ENCODE data around the gene NUDT3. TPM values are rescaled to one million over a fixed set of nuclear protein-coding genes. Genes with fewer than 3 reads are reported as not detected.
"Not testable (repeated sequence)": the region's sequence is repeated elsewhere in the genome, so short reads cannot be mapped to it uniquely, and the experiment has no call there.

NUDT3 gene
- total RNA-seq, 1 donor from 2014 or later = 29.1 TPM

DNA sequence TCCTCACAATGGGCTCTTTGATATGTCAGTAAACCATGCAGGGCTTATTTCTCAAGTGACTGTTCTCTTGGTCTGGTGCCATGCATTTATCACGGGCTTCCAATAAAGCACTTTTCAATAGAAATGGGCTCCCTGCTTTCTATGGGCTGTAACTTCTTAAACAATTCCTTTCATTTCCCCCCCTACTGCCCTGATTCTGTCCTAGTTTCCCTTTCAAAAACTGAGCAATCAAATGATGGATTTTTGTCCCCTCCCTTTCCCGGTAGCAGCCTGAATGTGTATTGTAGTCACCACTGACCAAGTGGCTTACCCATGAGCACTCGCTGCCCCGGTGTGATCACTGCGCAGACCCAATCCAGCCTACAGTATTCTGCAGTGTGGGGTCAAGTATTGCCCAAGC, 19.5 kb upstream of the NUDT3 start:
- Histone ChIP-seq H3K27ac (no peak overlapping the region), H3K9me3 (no peaks in the 10 kb centered on the region), H3K4me1 (peaks cover 9% of the 10 kb centered on the region), H3K27me3 (ENCODE audit: low read depth) (no peaks in the 10 kb centered on the region), H3K4me3 (no peak overlapping the region), H3K36me3 (peaks cover 13% of the 10 kb centered on the region)
- intact Hi-C loops (cut with DNase I) = no loop called here
- no peak for ATAC-seq
- TF ChIP-seq, protein P1, sequence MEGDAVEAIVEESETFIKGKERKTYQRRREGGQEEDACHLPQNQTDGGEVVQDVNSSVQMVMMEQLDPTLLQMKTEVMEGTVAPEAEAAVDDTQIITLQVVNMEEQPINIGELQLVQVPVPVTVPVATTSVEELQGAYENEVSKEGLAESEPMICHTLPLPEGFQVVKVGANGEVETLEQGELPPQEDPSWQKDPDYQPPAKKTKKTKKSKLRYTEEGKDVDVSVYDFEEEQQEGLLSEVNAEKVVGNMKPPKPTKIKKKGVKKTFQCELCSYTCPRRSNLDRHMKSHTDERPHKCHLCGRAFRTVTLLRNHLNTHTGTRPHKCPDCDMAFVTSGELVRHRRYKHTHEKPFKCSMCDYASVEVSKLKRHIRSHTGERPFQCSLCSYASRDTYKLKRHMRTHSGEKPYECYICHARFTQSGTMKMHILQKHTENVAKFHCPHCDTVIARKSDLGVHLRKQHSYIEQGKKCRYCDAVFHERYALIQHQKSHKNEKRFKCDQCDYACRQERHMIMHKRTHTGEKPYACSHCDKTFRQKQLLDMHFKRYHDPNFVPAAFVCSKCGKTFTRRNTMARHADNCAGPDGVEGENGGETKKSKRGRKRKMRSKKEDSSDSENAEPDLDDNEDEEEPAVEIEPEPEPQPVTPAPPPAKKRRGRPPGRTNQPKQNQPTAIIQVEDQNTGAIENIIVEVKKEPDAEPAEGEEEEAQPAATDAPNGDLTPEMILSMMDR (IDR thresholded peaks at IDR 0.05) = no peak
- no peak for DNase-seq

GRCh38 chr6:34407915-34408314, 15.4 kb upstream of the NUDT3 start:
- H3K4me3 ChIP-seq; H3K27ac ChIP-seq; H3K4me1 ChIP-seq; DNase-seq; intact Hi-C loops (cut with DNase I); H3K9me3 ChIP-seq; H3K36me3 ChIP-seq; ATAC-seq; H3K27me3 ChIP-seq (ENCODE audit: low read depth): not testable (repeated sequence)

GRCh38 chr6:34396518-34396917, 4.0 kb upstream of the NUDT3 start:
- intact Hi-C loops (cut with DNase I) = no loop called here
- no peak overlapping the region for H3K27ac ChIP-seq
- TF ChIP-seq, protein P1 (IDR thresholded peaks at IDR 0.05) = no peak
- DNase-seq (no peak), ATAC-seq (no peak)
- peaks cover 13% of the 10 kb centered on the region for H3K4me1 ChIP-seq
- H3K36me3 ChIP-seq = no peaks in the 10 kb centered on the region
- no peaks in the 10 kb centered on the region for H3K27me3 ChIP-seq (ENCODE audit: low read depth)
- no peak overlapping the region for H3K4me3 ChIP-seq
- H3K9me3 ChIP-seq = no peaks in the 10 kb centered on the region

DNA sequence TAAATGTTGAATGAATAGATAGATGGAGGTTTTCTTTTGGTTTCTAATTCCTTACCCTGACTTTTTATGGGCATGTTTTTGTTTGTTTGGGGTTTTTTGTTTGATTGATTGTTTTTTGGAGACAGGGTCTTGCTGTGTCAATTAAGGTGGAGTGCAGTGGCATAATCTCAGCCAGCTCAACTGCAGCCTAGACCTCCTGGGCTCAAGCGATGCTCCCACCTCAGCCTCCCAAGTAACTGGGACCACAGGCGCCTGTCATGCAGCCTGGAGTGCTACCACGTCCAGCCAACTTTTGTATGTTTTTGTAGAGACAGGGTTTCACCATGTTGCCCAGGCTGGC, 1.5 kb upstream of the NUDT3 start:
- TF ChIP-seq, protein P1 (IDR thresholded peaks at IDR 0.05) = no peak
- H3K27ac ChIP-seq = no peak overlapping the region
- no peaks in the 10 kb centered on the region for H3K27me3 ChIP-seq (ENCODE audit: low read depth)
- no peaks in the 10 kb centered on the region for H3K9me3 ChIP-seq
- no peaks in the 10 kb centered on the region for H3K36me3 ChIP-seq
- no peak overlapping the region for H3K4me3 ChIP-seq
- DNase-seq (no peak), ATAC-seq (no peak)
- intact Hi-C loops (cut with DNase I) = no loop called here
- H3K4me1 ChIP-seq = peaks cover 34% of the 10 kb centered on the region

DNA sequence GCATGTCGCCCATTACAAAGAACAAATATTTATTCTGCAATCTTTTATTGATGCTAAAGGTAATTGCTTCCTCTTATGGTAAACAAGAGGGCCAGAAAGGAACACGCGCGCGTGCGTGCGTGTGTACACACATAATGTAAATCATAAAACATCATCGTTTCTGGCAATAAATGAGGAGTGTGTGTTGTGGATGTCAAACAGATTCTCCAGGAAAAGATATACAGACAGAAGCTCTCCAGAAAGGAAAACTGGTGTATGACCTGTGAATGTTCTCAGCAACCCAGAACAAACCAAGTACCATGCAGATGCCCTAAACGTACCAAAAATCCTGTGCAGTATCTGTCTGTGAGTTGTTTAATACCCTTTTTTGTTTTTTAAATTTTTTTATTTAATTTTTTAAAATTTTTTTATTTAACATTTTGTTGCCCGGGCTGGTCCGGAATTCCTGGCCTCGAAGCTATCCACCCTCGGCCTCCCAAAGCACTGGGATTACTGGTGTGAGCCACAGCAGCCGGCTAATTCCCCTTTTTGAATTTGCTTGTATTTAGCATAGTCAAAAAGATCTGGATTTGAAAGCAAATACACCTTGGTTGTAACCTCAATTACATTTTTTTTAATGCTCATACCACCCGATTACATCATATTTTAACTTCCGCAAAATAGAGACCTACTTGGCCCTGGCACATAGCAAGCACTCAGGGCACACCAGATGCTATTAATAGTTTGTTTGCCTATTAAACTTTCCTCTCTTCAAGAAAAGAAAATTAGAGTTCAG, 909 bp upstream of the NUDT3 start:
- no peak for DNase-seq
- Histone ChIP-seq H3K36me3 (no peaks in the 10 kb centered on the region), H3K4me1 (peaks cover 40% of the 10 kb centered on the region), H3K4me3 (peak overlapping the region; percentile 90), H3K27ac (peak overlapping the region; percentile 95), H3K27me3 (ENCODE audit: low read depth) (no peaks in the 10 kb centered on the region), H3K9me3 (no peaks in the 10 kb centered on the region)
- ATAC-seq = peak in 1 of 2 donors; percentile 19
- TF ChIP-seq, protein P1 (IDR thresholded peaks at IDR 0.05) = no peak
- intact Hi-C loops (cut with DNase I) = no loop called here

GRCh38 chr6:34391786-34392496, 528 bp downstream of the NUDT3 start:
- TF ChIP-seq, protein P1 (IDR thresholded peaks at IDR 0.05) = no peak
- peaks cover 47% of the 10 kb centered on the region for H3K4me1 ChIP-seq
- H3K27me3 ChIP-seq (ENCODE audit: low read depth) = no peaks in the 10 kb centered on the region
- peak overlapping the region; percentile 95 for H3K27ac ChIP-seq
- peak overlapping the region; percentile 90 for H3K4me3 ChIP-seq
- ATAC-seq (peak; percentile 62 to 68), DNase-seq (peak; percentile 79)
- H3K36me3 ChIP-seq = no peaks in the 10 kb centered on the region
- no peaks in the 10 kb centered on the region for H3K9me3 ChIP-seq
- intact Hi-C loops (cut with DNase I) = no loop called here

Measured in lower lobe of right lung (tissue), 2 donors.